DOHH2 (cell line): ENCODE data around the gene SH2D1A.

ENCODE experiments used
- CTCF ChIP-seq: fragments of 200-600 bp; sonication (generic); IDR thresholded peaks from one replicate; pipeline ENCODE4 v1.5.1; 2014; ENCODE audit warnings: antibody characterized with exemption, mild to moderate bottlenecking, low read depth, low read length; ENCODE audit not compliant: poor library complexity, severe bottlenecking
- EZH2phosphoT487 ChIP-seq: fragments of 200-600 bp; sonication (generic); IDR thresholded peaks from 2 replicates; pipeline ENCODE4 v1.6.1; 2017; ENCODE audit warnings: borderline replicate concordance, mild to moderate bottlenecking, antibody characterized with exemption, low read length, moderate library complexity, mixed read lengths

GRCh38 chrX:124401696-124402095, 55.3 kb downstream of the SH2D1A start:
- no peak for TF ChIP-seq CTCF
- no peak for TF ChIP-seq EZH2phosphoT487
